ENCODE data around the gene TUBB.
"Not testable (repeated sequence)": the region's sequence is repeated elsewhere in the genome, so short reads cannot be mapped to it uniquely, and the experiment has no call there.

Gene TUBB

DNA sequence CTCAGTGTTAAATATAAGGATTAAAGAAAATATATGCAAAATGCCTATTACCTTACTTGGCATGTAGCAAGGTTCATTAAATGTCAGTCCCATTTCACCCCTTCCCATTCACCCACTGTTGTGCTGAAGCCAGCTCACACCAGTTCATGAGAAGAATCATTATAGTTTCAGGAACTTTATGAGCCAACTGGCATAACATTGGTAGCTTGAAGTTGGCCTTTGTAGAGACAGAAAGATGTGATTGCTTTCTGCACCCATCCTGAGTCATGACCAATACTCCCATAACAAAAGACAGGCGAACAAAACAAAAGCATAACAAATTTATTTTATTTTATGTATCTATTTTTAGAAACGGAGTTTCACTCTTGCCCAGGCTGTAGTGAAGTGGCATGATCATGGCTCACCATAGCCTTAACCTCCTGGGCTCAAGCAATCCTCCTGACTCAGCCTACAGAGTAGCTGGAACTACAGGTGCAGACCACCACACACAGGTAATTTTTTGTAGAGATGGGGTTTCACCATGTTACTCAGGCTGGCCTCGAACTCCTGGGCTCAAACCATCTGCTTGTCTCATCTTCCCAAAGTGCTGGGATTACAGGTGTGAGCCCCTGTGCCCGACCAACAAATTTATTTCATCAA is 41.8 kb downstream of the TUBB start:
- no peaks in the 10 kb centered on the region for H3K36me3 ChIP-seq (ENCODE audit: low read depth)

DNA sequence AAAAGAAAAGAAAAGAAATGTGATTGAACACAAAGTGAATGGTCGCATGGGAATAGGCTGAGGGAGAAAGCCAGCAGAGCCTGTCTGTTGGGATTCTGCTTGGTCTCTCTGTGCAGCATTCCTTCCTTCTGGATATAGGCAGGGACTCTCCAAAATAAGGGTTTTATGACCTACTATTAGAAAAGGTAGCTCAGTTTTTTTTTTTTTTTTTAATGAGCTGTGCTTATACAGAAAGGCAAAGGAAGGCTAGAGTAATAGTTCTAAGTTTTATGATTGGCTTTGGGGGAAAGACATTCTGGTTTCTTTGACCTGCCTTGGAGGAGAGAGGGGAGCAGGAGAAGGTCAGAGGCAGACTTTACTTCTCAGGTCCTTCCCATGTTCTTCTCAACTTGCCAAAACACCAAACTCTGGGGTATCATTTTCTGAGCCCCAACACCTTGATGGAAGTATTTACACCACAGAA is 43.0 kb downstream of the TUBB start:
- peaks cover 35% of the 10 kb centered on the region for H3K4me1 ChIP-seq (ENCODE audit: insufficient read depth, poor library complexity, severe bottlenecking)
- no peak for DNase-seq (ENCODE audit: low spot score)
- no peak for ATAC-seq (ENCODE audit: low read depth)
- TF ChIP-seq, protein P1, sequence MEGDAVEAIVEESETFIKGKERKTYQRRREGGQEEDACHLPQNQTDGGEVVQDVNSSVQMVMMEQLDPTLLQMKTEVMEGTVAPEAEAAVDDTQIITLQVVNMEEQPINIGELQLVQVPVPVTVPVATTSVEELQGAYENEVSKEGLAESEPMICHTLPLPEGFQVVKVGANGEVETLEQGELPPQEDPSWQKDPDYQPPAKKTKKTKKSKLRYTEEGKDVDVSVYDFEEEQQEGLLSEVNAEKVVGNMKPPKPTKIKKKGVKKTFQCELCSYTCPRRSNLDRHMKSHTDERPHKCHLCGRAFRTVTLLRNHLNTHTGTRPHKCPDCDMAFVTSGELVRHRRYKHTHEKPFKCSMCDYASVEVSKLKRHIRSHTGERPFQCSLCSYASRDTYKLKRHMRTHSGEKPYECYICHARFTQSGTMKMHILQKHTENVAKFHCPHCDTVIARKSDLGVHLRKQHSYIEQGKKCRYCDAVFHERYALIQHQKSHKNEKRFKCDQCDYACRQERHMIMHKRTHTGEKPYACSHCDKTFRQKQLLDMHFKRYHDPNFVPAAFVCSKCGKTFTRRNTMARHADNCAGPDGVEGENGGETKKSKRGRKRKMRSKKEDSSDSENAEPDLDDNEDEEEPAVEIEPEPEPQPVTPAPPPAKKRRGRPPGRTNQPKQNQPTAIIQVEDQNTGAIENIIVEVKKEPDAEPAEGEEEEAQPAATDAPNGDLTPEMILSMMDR (IDR thresholded peaks at IDR 0.05; ENCODE audit: poor library complexity, severe bottlenecking) = no peak
- H3K27me3 ChIP-seq (ENCODE audit: insufficient read depth, poor library complexity, severe bottlenecking) = no peaks in the 10 kb centered on the region
- H3K36me3 ChIP-seq (ENCODE audit: low read depth) = no peaks in the 10 kb centered on the region
- H3K9me3 ChIP-seq (ENCODE audit: severe bottlenecking) = no peaks in the 10 kb centered on the region
- H3K4me3 ChIP-seq (ENCODE audit: severe bottlenecking) = no peak overlapping the region
- peak overlapping the region; percentile 81 for H3K27ac ChIP-seq (ENCODE audit: poor library complexity, severe bottlenecking)

More for the DNA sequence above, 41.8 kb downstream of the TUBB start:
- ATAC-seq (ENCODE audit: low read depth) = no peak
- TF ChIP-seq, protein P1 (IDR thresholded peaks at IDR 0.05; ENCODE audit: poor library complexity, severe bottlenecking) = no peak
- Histone ChIP-seq H3K4me1 (ENCODE audit: insufficient read depth, poor library complexity, severe bottlenecking) (peaks cover 35% of the 10 kb centered on the region), H3K27ac (ENCODE audit: poor library complexity, severe bottlenecking) (peak overlapping the region; percentile 61), H3K27me3 (ENCODE audit: insufficient read depth, poor library complexity, severe bottlenecking) (no peaks in the 10 kb centered on the region), H3K9me3 (ENCODE audit: severe bottlenecking) (no peaks in the 10 kb centered on the region), H3K4me3 (ENCODE audit: severe bottlenecking) (no peak overlapping the region)
- no peak for DNase-seq (ENCODE audit: low spot score)

DNA sequence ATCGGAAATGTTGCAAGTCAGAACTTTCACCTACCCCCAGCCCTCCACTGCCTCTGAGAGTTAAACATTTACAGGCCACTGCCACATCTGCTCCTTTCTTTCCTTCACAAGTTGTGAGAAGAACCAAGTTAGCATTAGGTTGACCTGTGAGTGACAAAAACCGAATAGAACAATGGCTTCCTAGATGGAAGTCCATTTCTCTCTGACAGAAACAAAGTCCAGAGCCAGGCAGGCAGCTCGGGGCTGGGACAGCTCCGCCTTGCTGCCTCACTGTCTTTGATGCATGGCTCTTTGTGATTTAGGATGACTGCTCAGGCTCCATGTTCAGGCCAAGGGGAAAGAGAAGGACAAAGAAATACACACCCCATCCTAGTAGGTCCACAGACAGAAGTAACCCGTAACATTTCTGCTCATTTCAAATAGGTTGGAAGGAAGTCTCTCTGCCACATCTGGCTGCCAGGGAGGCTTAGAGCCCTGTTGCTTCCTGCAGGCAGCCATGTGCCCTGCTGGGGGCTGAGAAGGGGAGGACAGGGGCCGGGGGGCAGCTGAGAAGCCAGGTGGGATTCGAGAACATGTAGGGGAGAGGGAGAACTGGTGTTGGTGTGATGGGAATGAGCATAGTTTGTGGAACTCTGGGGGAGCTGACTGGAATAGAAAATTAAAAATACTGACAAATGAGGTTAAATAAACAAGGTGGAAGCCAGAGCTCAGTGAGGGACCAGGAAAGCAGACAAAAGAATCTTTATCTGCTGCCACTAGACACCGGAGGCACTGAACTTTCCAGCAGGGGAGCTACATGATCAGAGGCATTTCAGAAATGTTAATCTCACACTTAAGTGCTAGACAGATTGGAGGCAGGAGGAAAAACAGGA is 43.7 kb downstream of the TUBB start:
- Histone ChIP-seq H3K27me3 (ENCODE audit: insufficient read depth, poor library complexity, severe bottlenecking) (no peaks in the 10 kb centered on the region), H3K9me3 (ENCODE audit: severe bottlenecking) (peaks cover 2% of the 10 kb centered on the region), H3K36me3 (ENCODE audit: low read depth) (no peaks in the 10 kb centered on the region), H3K4me1 (ENCODE audit: insufficient read depth, poor library complexity, severe bottlenecking) (peaks cover 41% of the 10 kb centered on the region), H3K27ac (ENCODE audit: poor library complexity, severe bottlenecking) (peak overlapping the region; percentile 81), H3K4me3 (ENCODE audit: severe bottlenecking) (no peak overlapping the region)
- DNase-seq (ENCODE audit: low spot score) = no peak
- peak; percentile 26; the same call in 2 of the 3 replicates for ATAC-seq (ENCODE audit: low read depth)
- TF ChIP-seq, protein P1 (IDR thresholded peaks at IDR 0.05; ENCODE audit: poor library complexity, severe bottlenecking) = peak; percentile 14

DNA sequence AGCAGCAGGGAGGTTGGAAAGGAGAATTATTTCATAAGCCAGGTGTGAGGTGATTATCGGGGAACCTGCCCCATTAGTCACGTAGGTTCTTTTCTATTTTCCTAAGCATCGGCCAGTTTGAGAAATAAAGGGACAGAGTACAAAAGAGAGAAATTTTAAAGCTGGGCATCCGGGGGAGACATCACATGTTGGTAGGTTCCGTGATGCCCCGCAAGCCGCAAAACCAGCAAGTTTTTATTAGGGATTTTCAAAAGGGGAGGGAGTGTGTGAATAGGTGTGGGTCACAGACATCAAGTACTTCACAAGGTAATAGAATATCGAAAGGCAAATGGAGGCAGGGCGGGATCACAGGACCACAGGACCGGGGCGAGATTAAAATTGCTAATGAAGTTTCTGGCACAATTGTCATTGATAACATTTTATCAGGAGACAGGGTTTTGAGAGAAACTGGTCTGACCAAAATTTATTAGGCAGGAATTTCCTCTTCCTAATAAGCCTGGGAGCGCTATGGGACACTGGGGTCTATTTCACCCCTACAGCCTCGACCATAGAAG is 44.4 kb downstream of the TUBB start:
- Histone ChIP-seq H3K27ac (ENCODE audit: poor library complexity, severe bottlenecking) (peak overlapping the region; percentile 81), H3K4me1 (ENCODE audit: insufficient read depth, poor library complexity, severe bottlenecking) (peaks cover 40% of the 10 kb centered on the region)
- H3K4me3 ChIP-seq (ENCODE audit: severe bottlenecking); H3K9me3 ChIP-seq (ENCODE audit: severe bottlenecking); H3K36me3 ChIP-seq (ENCODE audit: low read depth); H3K27me3 ChIP-seq (ENCODE audit: insufficient read depth, poor library complexity, severe bottlenecking); DNase-seq (ENCODE audit: low spot score); ATAC-seq (ENCODE audit: low read depth): not testable (repeated sequence)

DNA sequence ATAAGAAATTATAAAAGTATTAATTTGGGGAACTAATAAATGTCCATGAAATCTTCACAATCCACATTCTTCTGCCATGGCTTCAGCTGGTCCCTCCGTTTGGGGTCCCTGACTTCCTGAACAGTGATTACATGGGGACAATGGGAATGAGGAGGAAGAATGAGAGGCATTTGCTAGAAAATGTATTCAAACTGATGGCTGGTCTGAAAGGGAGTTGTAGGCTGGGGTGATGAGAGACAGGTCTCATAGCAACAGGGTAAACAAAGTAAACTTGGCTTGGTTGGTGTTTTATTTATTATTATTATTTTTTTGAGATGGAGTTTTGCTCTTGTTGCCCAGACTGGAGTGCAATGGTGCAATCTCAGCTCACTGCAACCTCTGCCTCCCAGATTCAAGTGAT is 45.3 kb downstream of the TUBB start:
- not testable (repeated sequence) for H3K27me3 ChIP-seq (ENCODE audit: insufficient read depth, poor library complexity, severe bottlenecking); DNase-seq (ENCODE audit: low spot score); ATAC-seq (ENCODE audit: low read depth); H3K4me3 ChIP-seq (ENCODE audit: severe bottlenecking); H3K36me3 ChIP-seq (ENCODE audit: low read depth); H3K9me3 ChIP-seq (ENCODE audit: severe bottlenecking)
- H3K4me1 ChIP-seq (ENCODE audit: insufficient read depth, poor library complexity, severe bottlenecking) = peaks cover 45% of the 10 kb centered on the region
- H3K27ac ChIP-seq (ENCODE audit: poor library complexity, severe bottlenecking) = peak overlapping the region; percentile 81

Data from RWPE2 (cell line).